NCI-H2171 (cell line): ENCODE data around the gene SPECC1.

ENCODE experiments used
- DNase-seq: peaks from one replicate; lab custom pipeline; 2025; lab: John Stamatoyannopoulos, UW

Gene SPECC1

DNA sequence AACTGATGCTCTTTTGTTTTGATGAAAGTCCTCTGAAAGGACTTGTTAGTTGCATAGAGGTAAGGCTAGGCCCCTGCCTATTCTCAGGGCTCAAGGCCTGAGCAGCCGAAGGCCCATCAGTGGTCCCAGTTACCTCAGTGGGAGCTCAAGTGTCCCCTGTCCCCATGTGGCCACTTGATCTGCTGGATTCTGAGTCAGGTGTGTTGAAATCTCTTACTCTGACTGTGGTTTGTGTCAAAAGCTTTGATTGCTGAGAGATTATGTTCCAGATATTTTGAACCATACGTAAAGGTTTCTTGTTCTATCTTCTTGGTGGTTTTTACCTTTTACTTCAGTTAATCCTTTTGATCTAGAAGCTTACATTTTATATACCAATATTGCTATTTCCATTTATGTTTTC, 266.5 kb downstream of the SPECC1 start:
- no peak for DNase-seq

- no peak for DNase-seq
Observed at GRCh38 chr17:20276421-20276820, 267.3 kb downstream of the SPECC1 start.

DNA sequence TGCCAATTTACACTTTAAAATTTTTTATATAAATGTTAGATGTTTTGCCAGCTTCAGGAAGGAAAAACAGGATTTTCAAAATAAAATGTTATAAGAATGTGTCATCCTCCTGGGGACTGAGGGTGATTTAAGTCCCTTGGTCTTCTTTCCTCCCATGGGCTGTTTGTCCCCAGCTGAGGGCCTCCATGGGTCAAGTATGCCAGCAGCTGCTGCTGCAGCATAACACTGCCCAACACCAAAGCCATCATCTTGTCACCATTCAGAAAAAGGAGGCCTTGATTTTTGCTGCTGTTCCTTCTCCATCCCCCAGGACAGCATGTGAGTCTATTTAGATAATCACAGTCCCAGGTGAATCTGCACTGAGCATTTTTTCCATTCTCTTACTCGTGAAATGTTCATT, 269.6 kb downstream of the SPECC1 start:
- no peak for DNase-seq

GRCh38 chr17:20279631-20280030, 270.5 kb downstream of the SPECC1 start:
- peak; percentile 56 for DNase-seq

DNA sequence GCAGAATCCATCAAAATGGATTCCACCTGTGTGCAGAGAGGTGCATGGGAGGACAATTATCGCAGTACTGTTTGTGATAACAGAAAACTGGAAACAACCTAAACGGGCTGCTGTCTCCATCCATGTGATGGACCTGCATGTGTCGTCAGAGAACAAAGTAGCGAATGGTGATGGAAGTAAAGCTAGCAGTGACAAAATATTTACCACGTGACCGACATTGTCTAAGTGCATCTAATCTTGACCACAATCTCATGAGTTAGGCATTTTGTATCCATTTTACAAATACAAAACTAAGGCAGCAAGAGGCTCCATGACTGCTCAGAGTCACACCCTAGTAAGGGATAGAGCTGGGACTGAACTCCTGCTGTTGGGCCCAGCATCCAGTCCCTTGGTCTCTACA, 270.9 kb downstream of the SPECC1 start:
- no peak for DNase-seq

DNA sequence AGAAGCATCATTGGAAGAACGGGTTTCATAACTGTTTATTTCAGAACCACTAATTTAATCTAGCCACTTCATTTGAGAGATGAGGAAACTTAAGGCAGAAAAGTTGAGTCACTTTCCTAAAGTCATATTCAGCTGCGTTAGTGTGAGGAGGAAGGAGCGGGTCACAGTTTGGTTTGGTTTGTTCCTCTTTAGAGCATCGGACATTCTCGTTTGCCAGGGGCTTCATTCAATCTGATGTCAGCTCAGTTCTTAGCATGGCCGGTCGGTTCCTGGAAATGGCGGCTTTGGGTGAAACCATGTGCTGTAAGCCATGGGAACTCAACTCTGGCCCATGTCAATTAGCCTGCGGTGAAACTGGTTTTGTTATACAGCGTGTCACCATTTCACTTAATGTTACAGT, 271.7 kb downstream of the SPECC1 start:
- DNase-seq, result no peak

- no peak for DNase-seq
Observed at GRCh38 chr17:20281860-20282259, 272.7 kb downstream of the SPECC1 start.

DNA sequence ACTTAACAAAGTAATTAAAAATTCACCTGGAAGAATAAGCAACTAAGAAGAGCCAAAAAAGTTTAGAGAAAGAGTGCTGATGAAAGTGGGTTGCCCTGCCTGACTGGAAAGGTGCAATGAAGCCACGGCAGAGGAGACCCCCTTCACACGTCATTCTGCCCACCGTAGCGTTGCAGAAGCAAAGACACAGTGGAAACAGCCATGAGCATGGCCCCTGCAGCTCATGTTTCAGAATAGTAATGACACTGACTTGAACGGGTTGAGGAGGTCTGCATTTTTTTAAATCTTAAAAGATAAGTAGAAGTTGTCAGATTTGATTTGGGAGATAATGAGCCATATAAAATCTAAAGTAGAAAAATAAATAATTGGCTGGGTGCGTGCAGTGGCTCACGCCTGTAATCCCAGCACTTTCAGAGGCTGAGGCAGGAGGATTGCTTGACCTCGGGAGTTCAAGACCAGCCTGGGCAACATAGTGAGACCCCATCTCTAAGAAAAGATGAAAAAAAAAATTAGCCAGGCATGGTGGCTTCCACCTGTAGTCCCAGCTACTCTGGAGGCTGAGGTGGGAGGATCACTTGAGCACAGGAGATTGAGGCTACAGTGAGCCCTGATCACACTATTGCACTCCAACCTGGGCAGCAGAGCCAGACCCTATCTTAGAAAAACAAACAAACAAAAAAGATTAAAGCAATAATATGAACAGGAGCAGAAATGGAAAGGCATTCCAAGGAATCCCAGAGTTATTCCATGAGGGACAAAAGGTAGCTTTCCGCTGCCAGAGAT, 273.6 kb downstream of the SPECC1 start:
- DNase-seq, result no peak

DNA sequence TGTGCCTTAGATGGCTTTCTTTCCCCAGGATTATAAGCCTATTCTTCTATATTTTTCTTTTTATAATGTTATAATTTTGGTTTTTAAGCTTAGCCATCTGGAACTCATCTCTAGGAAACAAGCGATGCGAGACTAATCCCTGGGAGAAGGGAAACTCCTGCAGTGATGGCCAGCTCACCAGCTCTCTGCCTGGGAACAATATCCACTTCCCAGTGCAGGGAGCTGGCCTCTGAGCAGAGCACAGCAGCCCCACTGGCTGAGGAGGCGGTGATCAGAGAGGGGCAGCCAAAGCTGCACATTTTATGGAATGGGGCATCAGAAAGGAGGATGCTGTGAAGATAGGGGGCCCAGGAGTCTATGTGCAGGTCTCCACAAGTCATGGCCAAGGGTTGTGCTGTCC, 274.9 kb downstream of the SPECC1 start:
- no peak for DNase-seq

GRCh38 chr17:20284570-20285295, 275.6 kb downstream of the SPECC1 start:
- no peak for DNase-seq

DNA sequence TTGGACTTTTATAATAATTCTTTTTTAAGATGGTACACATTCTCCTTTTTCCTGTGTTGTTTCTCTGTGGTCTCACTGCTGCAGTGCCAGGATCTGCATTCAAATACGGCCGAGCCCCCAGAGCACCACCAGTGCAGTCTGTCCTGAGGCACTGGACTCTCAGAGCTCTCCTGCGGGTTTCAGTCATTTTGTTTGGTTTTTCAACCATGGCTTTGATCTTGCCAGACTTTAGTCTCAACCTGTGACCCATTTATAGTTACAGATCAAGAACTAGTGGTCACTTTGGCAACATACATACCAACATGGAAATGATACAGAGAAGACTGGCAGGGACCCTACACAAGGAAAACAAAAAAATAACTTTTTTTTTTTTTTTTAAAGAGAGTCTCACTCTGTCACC, 280.8 kb downstream of the SPECC1 start:
- DNase-seq, result no peak

DNA sequence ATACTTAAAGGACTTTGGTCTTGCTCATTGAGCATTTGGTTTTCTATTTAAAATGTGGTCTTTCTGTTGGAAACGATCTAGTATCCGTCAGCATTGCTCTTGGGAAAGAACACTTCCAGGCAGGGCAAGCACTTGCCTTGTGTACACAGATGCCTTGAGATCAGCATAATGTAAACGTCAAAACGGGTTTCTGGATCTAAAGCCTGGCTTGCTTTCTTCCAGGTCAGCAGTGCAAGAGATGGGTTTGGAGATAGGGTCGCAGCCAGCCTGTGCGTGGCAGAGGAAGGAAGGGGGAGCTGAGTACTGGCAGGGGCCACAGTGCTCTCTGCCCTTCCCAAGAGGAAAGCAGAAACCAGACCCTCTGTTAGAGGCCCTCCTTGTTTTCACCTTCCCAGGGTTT, 282.7 kb downstream of the SPECC1 start:
- DNase-seq, result no peak

DNA sequence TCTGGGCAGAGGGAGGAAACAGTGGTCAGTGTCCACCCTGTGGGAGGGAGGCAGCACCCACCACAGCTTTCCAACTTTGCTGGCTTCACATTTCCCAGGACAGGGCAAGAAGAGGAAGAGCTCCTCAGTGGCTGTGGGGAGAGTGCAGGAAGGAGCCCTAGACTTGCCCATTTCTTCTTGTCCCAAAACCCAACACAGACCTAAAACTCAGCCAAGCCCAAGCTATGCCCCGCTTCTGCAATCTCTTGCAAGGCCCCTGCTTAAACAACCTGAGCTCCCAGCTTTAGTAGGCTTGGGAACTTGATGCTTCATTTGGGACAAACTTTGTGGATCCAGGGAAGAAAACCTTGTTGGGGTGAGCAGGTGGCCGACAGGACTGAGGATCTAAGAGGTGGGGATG, 284.3 kb downstream of the SPECC1 start:
- DNase-seq, result no peak

DNA sequence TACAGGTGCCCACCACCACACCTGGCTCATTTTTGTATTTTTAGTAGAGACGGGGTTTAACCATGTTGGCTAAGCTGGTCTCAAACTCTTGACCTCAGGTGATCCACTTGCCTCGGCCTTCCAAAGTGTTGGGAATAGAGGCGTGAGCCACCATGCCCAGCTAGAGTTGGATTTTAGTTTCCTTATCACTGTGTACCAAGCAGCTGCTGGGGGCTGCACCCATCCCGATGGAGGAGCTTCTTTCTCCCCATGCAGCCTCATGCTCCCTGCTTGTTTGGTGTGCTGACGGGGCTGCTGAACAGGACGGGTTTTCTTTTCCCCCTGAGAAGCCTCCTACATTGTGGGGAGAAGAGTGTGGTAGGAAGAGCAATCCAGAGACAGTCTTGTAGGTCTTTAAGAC, 285.0 kb downstream of the SPECC1 start:
- no peak for DNase-seq

- no peak for DNase-seq
Observed at GRCh38 chr17:20299013-20299412, 289.9 kb downstream of the SPECC1 start.

DNA sequence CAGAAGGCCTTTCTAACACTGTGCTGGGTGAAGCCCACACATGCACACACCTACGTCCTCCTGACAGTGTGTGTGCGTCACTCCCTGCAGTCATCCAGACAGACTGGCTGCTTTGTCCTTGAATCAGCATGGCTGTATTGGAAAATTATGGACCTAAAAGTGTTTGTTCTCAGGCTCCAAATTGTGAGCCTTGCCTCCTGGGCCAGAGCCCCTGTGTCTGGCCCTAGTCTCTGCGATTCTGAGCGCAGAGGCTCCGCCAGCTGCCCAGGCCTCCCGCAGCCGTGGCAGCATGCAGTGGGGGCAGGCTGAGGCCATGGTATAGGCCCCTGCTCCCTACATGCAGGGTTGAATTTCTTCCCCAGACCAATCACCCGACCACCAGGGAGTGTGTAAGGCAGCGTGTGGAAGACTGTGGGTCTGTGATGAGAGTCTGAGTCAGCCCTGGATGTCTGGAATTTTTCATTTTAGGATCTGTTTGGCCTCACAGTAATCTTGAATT, 291.3 kb downstream of the SPECC1 start:
- DNase-seq, result no peak

DNA sequence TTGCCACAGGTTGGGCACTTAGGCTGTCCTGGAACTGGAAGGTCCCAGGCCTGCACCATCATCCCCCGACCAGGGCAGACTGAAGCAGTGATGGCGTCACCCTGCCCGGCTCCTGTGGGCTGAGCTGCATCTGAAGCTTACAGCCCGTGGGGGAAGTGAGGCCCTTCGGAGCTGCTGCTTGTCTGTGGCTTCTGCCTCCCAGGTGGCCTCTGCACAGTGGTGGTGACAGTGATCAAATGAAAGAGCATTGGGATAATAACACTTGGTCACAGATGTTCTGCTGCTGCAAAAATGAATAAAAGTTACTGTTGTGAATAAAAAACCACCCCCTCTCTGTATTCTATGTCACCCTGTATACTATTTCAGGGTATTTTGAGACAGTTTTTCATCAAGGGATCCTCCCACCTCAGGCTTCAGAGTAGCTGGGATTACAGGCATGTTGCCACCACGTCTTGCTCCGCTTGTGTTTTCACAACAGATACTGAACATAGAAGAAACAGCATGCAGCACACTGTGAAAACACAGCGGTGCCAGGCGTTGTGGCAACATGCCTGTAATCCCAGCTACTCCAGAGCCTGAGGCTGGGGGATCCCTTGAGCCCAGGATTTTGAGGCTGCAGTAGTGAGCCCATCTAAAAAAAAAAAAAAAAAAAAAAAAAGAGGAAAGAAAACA, 293.2 kb downstream of the SPECC1 start:
- no peak for DNase-seq

DNA sequence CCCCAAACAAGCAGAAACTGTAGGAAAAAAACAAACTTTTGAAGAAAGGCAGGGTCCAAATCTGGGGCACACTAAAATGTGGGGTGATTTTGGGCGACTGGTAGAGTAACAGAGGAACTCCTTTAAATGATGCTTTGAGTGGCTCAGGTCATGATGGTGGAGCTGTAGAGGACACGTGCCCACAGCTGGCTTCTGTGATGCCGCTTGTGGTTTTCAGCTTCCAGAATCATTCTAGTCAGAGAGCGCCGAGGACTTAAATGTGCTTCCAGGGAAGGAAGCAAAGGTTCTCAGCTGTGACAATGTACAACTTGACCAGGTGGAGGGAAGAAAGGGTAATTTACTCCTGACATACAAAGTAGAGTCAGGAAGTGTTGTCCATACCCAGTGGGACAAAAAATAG, 295.8 kb downstream of the SPECC1 start:
- DNase-seq, result no peak

DNA sequence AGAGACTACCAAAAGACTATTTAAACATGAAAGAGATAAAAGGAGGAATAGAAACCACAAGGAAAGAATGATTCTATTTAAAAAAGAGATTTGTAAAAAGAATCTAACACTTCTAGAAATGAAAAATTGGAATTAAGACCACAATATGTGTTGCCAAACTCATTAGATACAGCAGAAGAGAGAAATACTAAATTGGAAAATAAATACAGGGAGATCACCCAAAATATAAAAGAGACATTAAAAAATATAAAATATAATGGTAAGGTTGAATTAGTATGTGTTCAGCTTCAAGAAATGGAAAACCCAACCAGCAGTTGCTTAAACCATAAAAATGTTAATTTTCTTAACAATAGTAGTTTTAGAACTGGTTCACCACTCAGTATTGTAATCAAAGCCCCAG, 297.8 kb downstream of the SPECC1 start:
- no peak for DNase-seq

GRCh38 chr17:20307326-20307910, 298.3 kb downstream of the SPECC1 start:
- DNase-seq, result no peak

DNA sequence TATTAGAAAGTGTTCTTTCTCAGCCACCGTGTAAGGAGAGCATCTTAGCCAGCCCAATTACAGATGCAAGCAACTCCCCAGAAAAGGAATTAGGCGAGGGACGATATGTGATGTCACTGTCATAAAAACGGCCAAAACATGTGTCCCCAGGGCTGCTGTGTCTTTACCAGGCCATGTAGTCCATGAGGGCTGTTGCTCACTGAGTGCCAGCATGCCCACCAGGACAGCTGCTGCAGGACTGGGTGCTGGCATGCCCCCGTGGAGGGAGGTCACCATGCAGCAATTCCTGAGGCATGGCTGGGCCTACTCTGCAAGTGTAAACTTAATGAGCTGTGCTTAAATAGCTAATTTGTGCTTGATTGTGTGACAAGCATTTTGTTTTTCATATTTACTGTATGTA, 301.3 kb downstream of the SPECC1 start:
- no peak for DNase-seq

- no peak for DNase-seq
Observed at GRCh38 chr17:20313306-20313705, 304.1 kb downstream of the SPECC1 start.

GRCh38 chr17:20313891-20314290, 304.7 kb downstream of the SPECC1 start:
- DNase-seq, result no peak
